ENCODE results near the gene PHACTR1. TPM values are rescaled to one million over a fixed set of nuclear protein-coding genes. Genes with fewer than 3 reads are reported as not detected.
A peak's percentile ranks its signal among the peaks of the same experiment; 100 is the strongest.

The PHACTR1 gene
- total and polyA plus RNA-seq, 2 experiments from 2014 or later: 0.65 to 3.2 TPM

DNA sequence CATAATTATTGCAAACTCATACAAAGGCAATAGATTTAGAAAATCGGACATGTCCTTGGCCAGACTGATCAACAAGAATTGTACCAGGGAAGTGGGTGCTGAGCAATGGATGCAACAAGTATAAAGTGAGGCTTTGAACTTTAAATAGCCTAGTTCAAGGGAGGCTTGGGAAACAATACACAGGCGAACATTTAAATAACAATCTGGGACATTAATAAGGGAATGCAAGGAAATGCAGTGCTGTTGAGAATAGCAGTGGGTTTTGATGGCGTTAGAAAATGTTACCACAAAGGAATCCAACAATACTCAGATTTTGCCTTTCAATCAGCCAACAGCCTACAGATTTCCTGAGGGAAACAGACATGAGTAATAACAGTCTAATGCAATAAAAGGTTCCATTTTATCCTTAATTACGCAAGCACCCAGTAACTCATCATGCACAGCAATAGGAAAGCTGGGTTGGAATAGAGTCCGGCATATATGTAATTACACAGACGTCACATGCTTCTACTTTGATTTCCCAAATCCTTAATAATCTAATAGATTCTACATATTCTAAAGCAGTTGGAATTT is 134.6 kb downstream of the PHACTR1 start:
- no peaks in the 10 kb centered on the region for H4K20me1 ChIP-seq (ENCODE audit: insufficient read depth)
- H3K27ac ChIP-seq: no peak overlapping the region
- no peaks in the 10 kb centered on the region for H3K9me2 ChIP-seq (ENCODE audit: insufficient read depth)
- H3K9ac ChIP-seq: no peak overlapping the region
- peak; percentile 51 for DNase-seq
- H3K4me1 ChIP-seq (ENCODE audit: insufficient read depth): peaks cover 10% of the 10 kb centered on the region
- H3F3A ChIP-seq (ENCODE audit: insufficient read depth): 0 out of 2 replicates have a peak, but pooled peaks cover 3% of the 10 kb centered on the region
- WGBS, 2 experiments (ENCODE audit: low coverage in 1 of 2, low lambda C conversion rate in 2 of 2, missing lambda C conversion rate in 2 of 2): 60 to 65% methylated on average over 6 of the region's 6 CpGs
- no peak overlapping the region for H3K4me2 ChIP-seq (ENCODE audit: unreplicated experiment)
- no peaks in the 10 kb centered on the region for H3K9me3 ChIP-seq (ENCODE audit: low read depth)
- H3K4me3 ChIP-seq: no peak overlapping the region
- no peaks in the 10 kb centered on the region for H3K27me3 ChIP-seq (replicated peaks; ENCODE audit: insufficient read depth)
- no peaks in the 10 kb centered on the region for H3K36me3 ChIP-seq (ENCODE audit: low read depth)
- no peaks in the 10 kb centered on the region for H3K79me2 ChIP-seq (ENCODE audit: insufficient read depth)
- no peak for TF ChIP-seq EZH2phosphoT487 (IDR thresholded peaks at IDR 0.05; ENCODE audit: insufficient read depth, low read depth)
- no peak for TF ChIP-seq EZH2 (IDR thresholded peaks at IDR 0.05; ENCODE audit: insufficient read depth, poor library complexity, severe bottlenecking)
- no peak overlapping the region for H2AFZ ChIP-seq
- in situ Hi-C loops (cut with MboI): no loop called here

DNA sequence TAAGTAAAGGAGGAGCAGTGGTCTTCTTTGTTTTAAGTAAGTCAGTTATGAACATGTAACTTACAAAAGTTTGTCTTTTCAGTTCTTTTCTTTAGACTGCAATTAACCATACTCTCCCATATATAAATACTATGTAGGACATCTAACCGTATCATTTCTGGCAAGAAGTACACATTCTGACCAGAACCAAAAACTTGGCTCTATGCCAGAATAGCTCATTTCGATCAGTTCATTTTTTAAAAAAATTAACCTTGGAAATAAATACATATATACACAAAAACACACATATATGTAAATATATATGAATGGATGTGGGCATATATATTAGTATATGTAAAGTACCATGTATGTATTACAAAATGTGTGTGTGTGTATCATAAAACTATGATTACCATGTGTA is 145.0 kb downstream of the PHACTR1 start:
- Histone ChIP-seq H3K4me3 (no peak overlapping the region), H2AFZ (no peak overlapping the region), H3F3A (ENCODE audit: insufficient read depth) (no peaks in the 10 kb centered on the region), H3K27me3 (replicated peaks; ENCODE audit: insufficient read depth) (no peaks in the 10 kb centered on the region), H3K36me3 (ENCODE audit: low read depth) (no peaks in the 10 kb centered on the region), H3K4me2 (ENCODE audit: unreplicated experiment) (no peak overlapping the region), H3K9me3 (ENCODE audit: low read depth) (no peaks in the 10 kb centered on the region), H3K4me1 (ENCODE audit: insufficient read depth) (no peaks in the 10 kb centered on the region), H3K27ac (no peak overlapping the region), H4K20me1 (ENCODE audit: insufficient read depth) (no peaks in the 10 kb centered on the region), H3K79me2 (ENCODE audit: insufficient read depth) (no peaks in the 10 kb centered on the region), H3K9ac (no peak overlapping the region), H3K9me2 (ENCODE audit: insufficient read depth) (no peaks in the 10 kb centered on the region)
- DNase-seq: no peak
- TF ChIP-seq EZH2 (IDR thresholded peaks at IDR 0.05; ENCODE audit: insufficient read depth, poor library complexity, severe bottlenecking) (no peak), EZH2phosphoT487 (IDR thresholded peaks at IDR 0.05; ENCODE audit: insufficient read depth, low read depth) (no peak)
- 67 to 74% methylated on average over 2 of the region's 2 CpGs for WGBS, 2 experiments (ENCODE audit: low coverage in 1 of 2, low lambda C conversion rate in 2 of 2, missing lambda C conversion rate in 2 of 2)
- in situ Hi-C loops (cut with MboI): no loop called here

- H3K27ac ChIP-seq: no peak overlapping the region
- no peak for TF ChIP-seq EZH2phosphoT487 (IDR thresholded peaks at IDR 0.05; ENCODE audit: insufficient read depth, low read depth)
- no peak for TF ChIP-seq EZH2 (IDR thresholded peaks at IDR 0.05; ENCODE audit: insufficient read depth, poor library complexity, severe bottlenecking)
- H2AFZ ChIP-seq: no peak overlapping the region
- H4K20me1 ChIP-seq (ENCODE audit: insufficient read depth): no peaks in the 10 kb centered on the region
- in situ Hi-C loops (cut with MboI): no loop called here
- no peak overlapping the region for H3K4me2 ChIP-seq (ENCODE audit: unreplicated experiment)
- no peak overlapping the region for H3K4me3 ChIP-seq
- no peaks in the 10 kb centered on the region for H3K27me3 ChIP-seq (replicated peaks; ENCODE audit: insufficient read depth)
- no peaks in the 10 kb centered on the region for H3K4me1 ChIP-seq (ENCODE audit: insufficient read depth)
- no peaks in the 10 kb centered on the region for H3K36me3 ChIP-seq (ENCODE audit: low read depth)
- H3K9me3 ChIP-seq (ENCODE audit: low read depth): no peaks in the 10 kb centered on the region
- no peak overlapping the region for H3K9ac ChIP-seq
- no peak for DNase-seq
- no peaks in the 10 kb centered on the region for H3K9me2 ChIP-seq (ENCODE audit: insufficient read depth)
- WGBS, 2 experiments (ENCODE audit: low coverage in 1 of 2, low lambda C conversion rate in 2 of 2, missing lambda C conversion rate in 2 of 2): 58 to 65% methylated on average over 3 of the region's 3 CpGs
- no peaks in the 10 kb centered on the region for H3K79me2 ChIP-seq (ENCODE audit: insufficient read depth)
- H3F3A ChIP-seq (ENCODE audit: insufficient read depth): no peaks in the 10 kb centered on the region
Measured at GRCh38 chr6:12865117-12865516, 148.6 kb downstream of the PHACTR1 start.

GRCh38 chr6:12865671-12866181 is 149.2 kb downstream of the PHACTR1 start:
- Histone ChIP-seq H3K36me3 (ENCODE audit: low read depth) (no peaks in the 10 kb centered on the region), H4K20me1 (ENCODE audit: insufficient read depth) (no peaks in the 10 kb centered on the region), H2AFZ (no peak overlapping the region), H3K9me3 (ENCODE audit: low read depth) (no peaks in the 10 kb centered on the region), H3F3A (ENCODE audit: insufficient read depth) (no peaks in the 10 kb centered on the region), H3K27me3 (replicated peaks; ENCODE audit: insufficient read depth) (no peaks in the 10 kb centered on the region), H3K9ac (no peak overlapping the region), H3K27ac (no peak overlapping the region), H3K79me2 (ENCODE audit: insufficient read depth) (no peaks in the 10 kb centered on the region), H3K4me3 (no peak overlapping the region), H3K9me2 (ENCODE audit: insufficient read depth) (no peaks in the 10 kb centered on the region), H3K4me2 (ENCODE audit: unreplicated experiment) (no peak overlapping the region), H3K4me1 (ENCODE audit: insufficient read depth) (no peaks in the 10 kb centered on the region)
- in situ Hi-C loops (cut with MboI): no loop called here
- WGBS, 2 experiments (ENCODE audit: low coverage in 1 of 2, low lambda C conversion rate in 2 of 2, missing lambda C conversion rate in 2 of 2): 29 to 41% methylated on average over 4 of the region's 4 CpGs
- TF ChIP-seq EZH2 (IDR thresholded peaks at IDR 0.05; ENCODE audit: insufficient read depth, poor library complexity, severe bottlenecking): no peak
- no peak for DNase-seq

All from GM23248 (cell line).